HG03354 (cell line): ENCODE results near the gene MUC3A.
"Not testable (repeated sequence)": the region's sequence is repeated elsewhere in the genome, so short reads cannot be mapped to it uniquely, and the experiment has no call there.

Source experiments
- ATAC-seq: cut with Tn5 transposase; IDR thresholded peaks from one replicate; pipeline ENCODE4 v1.9.1; 2021; ENCODE audit warnings: mild to moderate bottlenecking; ENCODE audit not compliant: unreplicated experiment, poor library complexity, severe bottlenecking

The MUC3A gene

DNA sequence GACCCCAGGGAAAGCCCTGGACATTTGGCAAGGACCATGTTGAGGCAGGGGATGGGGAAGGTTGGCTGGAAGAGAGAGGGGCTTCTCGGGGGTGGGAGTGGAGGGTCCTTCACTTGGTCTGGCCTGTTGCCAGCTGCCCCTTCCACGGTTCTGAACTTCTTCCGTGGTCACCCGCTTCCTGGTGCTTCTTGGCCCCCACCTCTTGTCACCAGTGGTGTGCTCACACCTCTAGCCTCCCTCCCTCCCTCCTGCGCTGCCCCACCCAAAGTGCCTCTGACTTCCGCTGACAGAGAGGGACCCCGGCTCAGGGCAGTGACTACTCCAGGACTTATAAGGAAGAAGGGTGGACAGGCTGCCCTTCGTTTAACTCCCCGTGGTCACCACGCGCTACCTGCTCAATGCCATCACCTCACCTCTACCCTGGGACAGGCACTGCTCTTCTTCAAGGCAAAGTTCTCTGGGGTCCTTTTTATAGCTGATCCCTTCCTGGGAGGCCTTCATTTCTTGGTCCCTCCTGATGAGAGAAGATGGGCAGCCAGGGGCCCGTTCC lies 19.8 kb downstream of the MUC3A start, which contains the start of gene MUC12:
Gene MUC12, plus strand, starts transcription at position 500 of the 550 bp plus-strand sequence. CDS start 58 bp downstream, outside the sequence.
- ATAC-seq = no peak

DNA sequence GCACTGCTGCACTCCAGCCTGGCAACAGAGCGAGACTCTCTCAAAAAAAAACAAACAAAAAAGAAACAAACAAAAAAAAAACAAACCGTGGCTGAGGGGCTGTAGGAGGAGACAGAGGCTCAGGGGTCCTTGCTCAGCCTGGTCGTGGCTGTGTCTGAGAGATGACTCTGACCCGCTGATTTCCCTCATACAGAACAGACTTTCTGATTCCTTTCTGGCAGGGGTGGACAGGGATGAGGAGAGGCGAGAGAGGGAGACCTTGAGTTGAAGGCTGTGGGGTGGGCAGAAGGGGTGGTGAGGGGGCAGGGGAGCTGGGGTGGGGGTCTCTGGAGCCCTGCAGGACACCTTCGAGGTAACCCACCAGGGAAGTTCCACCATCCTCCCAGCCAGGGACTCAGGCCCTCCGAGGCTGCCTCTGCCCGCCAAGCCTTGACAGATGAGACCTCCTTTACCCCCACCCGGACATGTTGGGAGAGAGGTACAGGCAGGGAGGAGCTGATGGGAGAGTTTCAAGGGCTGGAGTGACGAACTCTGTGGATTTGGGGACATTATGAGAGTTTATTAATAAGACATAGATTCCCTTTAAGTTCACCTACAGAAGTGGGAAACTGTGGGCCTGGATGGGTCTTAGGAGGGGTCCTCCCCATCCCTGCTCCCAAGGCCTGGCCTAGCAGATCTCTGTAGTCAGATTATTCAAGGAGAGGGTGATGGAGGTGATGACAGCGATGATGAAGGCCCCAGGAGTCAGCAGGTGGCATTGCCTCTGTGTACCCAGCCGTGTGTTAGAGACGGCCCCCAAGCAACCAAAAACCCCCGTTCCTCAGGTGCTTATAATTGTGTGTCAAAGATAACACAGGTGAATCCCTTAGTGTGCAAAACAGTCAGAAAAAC lies 22.0 kb downstream of the MUC3A start:
- no peak for ATAC-seq

DNA sequence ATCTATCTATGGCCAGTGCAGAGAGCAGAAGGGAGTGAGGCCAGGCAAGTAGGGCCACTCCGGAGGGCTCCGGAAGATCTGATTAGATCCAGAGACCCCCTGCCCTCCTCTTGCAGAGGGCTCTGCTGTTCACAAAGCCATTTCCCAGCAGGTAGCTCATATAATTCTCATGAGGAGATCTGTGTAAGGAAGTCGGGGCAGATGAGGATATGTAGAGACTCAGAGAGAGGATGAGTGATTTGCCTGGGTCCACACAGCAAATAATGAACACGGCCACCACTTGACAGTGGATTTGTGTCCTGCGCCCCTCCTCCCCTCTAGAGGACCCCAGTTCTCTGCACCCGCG lies 22.6 kb downstream of the MUC3A start:
- no peak for ATAC-seq

DNA sequence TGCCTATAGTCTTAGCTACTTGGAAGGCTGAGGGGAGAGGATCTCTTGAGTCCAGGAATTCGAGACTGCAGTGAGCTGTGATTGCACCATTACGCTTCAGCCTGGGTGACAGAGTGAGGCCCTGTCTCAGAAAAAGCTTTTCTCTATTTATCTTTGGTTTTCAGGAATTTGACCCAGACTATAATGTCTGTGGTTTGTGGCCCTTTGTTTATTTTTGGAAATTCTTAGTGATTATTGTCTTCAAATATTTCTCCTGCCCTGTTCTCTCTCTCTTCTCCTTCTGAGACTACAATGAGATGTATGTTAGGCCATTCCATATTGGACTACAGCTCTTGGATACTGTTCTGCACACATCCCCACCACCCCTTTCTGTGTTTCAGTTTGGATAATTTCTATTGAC lies 24.7 kb downstream of the MUC3A start:
- ATAC-seq = no peak

DNA sequence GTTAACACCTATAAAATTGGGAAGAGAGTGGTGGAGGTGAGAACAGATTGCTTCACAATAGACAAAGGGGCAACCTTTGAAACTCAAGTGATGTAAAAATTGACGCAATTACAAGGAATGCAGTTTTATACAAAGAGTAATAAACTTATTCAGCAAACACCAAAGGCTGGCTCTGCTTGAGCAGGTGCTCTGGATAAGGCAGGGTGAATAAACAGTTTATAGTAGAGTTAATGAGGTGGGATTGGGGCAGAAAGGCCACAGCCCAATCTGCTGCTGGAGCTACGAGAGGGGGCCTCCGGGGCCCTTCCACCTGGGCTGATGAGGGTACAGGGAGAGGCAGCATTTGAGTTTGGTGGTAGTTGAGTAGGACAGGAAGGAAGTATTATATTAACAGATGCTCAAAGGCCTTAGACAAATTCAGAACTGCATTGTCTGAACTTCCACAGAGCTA lies 26.1 kb downstream of the MUC3A start:
- ATAC-seq = no peak

DNA sequence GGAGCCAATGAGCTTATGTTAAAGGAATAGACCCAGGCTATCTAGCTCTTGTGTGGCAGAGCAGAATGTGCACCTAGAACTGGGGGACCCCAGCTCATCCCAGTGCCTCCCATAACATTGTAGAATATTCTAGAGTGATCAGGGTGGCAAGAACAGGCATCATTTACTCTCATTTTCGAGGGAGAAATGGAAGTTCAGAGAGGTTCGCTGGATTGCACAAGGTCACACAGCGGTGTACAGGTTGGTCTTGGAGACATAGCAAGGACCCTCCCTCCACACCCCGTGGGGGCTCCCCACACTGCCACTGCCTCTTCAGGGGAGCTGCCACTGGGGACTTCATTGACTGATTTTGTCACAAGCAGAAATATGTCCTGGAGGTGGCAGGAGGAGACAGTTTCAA lies 29.0 kb downstream of the MUC3A start:
- no peak for ATAC-seq

DNA sequence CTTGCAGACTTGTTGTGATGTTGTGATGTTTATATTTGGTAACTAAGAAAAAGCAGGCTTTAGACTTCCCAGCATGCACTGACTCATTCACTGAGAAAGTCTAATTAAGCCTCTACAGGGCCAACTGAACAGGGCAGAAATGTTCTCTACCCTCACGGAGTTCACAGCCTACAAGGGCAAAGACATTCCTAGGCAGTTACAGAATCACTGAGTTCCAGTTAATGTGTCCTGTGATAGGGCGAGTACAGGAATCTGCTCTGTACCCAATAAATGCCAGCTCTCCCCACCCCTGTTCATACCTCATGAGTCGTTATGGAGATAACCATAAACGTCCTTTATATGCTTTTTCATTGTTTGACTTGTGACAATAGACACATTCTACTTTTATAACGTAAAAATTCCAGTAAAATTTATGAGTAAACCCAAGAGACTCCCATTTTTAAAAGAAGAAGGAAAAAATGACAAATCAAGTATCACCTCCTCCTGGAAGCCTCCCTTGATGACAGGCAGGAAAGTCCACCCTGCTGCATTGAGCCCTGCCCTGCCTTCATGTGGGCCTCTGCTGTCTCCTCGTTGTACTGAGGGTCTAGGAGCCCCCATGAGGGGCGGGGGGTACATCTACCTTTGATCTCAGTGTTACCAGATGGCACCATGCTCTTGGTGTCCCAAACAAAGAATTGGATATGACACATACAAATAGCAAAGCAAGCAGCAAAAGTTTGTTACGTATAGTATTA lies 34.3 kb downstream of the MUC3A start:
- no peak for ATAC-seq

DNA sequence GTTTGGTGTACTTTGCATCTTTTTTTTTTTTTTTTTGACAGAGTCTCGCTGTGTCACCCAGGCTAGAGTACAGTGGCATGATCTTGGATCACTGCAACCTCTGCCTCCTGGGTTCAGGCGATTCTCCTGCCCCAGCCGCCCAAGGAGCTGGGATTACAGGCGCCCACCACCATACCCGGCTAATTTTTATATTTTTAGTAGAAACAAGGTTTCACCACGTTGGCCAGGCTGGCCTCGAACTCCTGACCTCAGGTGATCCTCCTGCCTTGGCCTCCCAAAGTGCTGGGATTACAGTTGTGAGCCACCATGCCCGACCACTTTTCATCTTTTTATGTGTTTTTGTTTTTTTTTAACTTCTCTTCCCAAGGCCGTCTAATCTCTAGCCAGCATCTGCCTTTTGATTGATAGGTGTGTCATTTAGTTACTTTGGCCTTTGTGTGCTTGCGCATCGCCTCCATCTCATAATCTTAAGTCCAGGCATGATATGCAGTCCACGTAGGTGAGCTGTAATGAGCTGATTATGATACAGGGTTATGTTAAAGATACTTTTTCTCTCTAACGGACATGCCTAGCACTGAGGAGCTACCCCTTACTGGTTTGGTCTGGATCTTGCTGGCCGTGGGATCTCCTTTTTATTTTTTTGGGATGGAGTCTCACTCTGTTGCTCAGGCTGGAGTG lies 35.0 kb downstream of the MUC3A start:
- ATAC-seq = not testable (repeated sequence)

DNA sequence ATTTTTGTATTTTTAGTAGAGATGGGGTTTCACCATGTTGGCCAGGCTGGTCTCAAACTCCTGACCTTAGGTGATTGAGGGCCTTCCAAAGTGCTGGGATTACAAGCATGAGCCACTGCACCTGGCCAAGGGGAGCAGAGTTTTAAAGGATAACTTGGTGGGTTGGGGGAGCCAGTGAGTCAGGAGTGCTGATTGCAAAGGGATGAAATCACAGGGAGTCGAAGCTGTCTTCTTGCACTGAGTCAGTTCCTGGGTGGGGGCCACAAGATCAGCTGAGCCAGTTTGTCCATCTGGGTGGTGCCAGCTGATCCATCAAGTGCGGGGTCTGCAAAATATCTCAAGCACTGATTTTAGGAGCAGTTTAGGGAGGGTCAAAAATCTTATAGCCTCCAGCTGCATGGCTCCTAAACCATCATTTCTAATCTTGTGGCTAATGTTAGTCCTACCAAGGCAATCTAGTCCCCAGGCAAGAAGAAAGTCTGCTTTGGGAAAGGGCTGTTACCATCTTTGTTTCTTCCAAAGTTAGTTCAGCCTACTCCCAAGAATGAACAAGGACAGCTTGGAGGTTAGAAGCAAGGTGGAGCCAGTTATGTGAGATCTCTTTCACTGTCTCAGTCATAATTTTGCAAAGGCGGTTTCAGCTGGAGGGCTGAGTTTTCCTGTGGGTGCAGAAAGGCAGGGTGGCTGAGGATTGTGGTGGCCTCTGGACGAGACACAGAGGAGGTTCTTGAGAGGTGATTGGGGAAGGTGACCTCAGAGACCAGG lies 35.9 kb downstream of the MUC3A start:
- ATAC-seq = not testable (repeated sequence)

DNA sequence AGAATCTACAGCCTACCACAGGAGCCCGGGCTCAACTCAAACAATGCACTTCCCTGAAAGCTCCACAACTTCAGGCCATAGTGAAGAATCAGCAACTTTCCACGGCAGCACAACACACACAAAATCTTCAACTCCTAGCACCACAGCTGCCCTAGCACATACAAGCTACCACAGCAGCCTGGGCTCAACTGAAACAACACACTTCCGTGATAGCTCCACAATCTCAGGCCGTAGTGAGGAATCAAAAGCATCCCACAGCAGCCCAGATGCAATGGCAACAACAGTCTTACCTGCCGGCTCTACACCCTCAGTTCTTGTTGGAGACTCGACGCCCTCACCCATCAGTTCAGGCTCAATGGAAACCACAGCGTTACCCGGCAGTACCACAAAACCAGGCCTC lies 42.3 kb downstream of the MUC3A start:
- ATAC-seq = no peak

DNA sequence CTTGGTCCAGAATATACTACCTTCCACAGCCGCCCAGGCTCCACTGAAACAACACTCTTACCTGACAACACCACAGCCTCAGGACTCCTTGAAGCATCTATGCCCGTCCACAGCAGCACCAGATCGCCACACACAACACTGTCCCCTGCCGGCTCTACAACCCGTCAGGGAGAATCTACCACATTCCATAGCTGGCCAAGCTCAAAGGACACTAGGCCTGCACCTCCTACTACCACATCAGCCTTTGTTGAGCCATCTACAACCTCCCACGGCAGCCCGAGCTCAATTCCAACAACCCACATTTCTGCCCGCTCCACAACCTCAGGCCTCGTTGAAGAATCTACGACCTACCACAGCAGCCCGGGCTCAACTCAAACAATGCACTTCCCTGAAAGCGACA lies 42.9 kb downstream of the MUC3A start:
- not testable (repeated sequence) for ATAC-seq

DNA sequence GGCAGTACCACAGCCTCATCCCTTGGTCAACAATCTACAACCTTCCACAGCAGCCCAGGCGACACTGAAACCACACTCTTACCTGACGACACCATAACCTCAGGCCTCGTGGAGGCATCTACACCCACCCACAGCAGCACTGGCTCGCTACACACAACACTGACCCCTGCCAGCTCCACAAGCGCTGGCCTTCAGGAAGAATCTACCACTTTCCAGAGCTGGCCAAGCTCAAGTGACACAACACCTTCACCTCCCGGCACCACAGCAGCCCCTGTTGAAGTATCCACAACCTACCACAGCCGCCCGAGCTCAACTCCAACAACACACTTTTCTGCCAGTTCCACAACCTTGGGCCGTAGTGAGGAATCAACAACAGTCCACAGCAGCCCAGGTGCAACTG lies 45.3 kb downstream of the MUC3A start:
- ATAC-seq = not testable (repeated sequence)

DNA sequence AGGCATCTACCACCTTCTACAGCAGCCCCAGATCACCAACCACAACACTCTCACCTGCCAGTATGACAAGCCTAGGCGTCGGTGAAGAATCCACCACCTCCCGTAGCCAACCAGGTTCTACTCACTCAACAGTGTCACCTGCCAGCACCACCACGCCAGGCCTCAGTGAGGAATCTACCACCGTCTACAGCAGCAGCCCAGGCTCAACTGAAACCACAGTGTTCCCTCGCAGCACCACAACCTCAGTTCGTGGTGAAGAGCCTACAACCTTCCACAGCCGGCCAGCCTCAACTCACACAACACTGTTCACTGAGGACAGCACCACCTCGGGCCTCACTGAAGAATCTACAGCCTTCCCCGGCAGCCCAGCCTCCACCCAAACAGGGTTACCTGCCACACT lies 49.2 kb downstream of the MUC3A start:
- not testable (repeated sequence) for ATAC-seq

DNA sequence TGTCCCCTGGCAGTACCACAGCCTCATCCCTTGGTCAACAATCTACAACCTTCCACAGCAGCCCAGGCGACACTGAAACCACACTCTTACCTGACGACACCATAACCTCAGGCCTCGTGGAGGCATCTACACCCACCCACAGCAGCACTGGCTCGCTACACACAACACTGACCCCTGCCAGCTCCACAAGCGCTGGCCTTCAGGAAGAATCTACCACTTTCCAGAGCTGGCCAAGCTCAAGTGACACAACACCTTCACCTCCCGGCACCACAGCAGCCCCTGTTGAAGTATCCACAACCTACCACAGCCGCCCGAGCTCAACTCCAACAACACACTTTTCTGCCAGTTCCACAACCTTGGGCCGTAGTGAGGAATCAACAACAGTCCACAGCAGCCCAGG lies 50.0 kb downstream of the MUC3A start:
- not testable (repeated sequence) for ATAC-seq

DNA sequence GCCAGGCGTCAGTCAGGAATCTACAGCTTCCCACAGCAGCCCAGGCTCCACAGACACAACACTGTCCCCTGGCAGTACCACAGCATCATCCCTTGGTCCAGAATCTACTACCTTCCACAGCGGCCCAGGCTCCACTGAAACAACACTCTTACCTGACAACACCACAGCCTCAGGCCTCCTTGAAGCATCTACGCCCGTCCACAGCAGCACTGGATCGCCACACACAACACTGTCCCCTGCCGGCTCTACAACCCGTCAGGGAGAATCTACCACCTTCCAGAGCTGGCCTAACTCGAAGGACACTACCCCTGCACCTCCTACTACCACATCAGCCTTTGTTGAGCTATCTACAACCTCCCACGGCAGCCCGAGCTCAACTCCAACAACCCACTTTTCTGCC lies 50.7 kb downstream of the MUC3A start:
- not testable (repeated sequence) for ATAC-seq

DNA sequence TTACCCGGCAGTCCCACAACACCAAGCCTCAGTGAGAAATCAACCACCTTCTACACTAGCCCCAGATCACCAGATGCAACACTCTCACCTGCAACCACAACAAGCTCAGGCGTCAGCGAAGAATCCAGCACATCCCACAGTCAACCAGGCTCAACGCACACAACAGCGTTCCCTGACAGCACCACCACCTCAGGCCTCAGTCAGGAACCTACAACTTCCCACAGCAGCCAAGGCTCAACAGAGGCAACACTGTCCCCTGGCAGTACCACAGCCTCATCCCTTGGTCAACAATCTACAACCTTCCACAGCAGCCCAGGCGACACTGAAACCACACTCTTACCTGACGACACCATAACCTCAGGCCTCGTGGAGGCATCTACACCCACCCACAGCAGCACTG lies 53.0 kb downstream of the MUC3A start:
- ATAC-seq = not testable (repeated sequence)

DNA sequence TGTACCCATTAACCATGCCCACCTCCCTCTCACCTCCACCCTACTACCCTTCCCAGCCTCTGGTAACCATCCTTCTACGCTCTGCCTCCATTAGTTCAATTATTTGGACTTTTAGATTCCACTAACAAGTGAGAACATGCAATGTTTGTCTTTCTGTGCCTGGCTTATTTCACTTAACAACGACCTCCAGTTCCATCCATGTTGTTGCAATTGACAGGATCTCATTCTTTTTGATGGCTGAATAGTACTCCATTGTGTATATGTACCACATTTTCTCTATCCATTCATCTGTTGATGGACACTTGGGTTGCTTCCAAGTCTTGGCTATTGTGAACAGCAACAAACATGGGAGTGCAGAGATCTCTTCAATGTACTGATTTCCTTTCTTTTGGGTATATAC lies 58.0 kb downstream of the MUC3A start:
- ATAC-seq = not testable (repeated sequence)

DNA sequence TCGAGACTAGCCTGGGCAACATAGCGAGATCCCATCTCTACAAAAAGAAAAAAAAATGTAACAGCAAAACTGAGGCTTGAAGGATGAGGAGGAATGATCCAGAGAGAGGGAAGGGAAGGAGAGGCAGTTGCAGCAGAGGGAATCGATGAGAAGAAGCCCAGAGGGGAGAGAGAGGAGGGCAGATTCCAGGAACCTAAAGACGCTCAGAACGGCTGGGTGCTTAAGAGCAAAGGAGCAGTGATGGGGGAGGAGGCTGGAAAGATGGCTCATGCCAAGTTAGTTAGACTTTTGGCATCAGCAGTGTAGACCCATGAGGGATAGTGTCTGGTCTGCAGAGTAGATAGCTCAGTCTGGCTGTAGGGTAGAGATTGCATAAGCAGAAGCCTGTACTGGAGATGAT lies 60.3 kb downstream of the MUC3A start:
- no peak for ATAC-seq

DNA sequence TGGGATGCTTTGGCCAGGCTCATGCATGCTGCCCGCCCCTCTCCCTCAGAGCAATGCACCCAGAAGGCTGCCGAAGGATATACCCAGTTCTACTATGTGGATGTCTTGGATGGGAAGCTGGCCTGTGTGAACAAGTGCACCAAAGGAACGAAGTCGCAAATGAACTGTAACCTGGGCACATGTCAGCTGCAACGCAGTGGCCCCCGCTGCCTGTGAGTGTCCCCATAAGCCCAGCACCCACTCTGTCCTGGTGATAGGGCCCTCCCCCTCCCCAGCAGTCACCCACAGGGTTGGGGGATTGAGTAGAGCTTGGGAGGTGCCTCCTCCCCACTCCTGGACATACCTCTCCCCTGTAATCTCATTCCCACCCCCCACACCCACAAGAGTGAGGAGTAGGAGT lies 63.6 kb downstream of the MUC3A start:
- no peak for ATAC-seq
